ENCODE data around the gene GPR25.
A peak's percentile ranks its signal among the peaks of the same experiment; 100 is the strongest.

The GPR25 gene

DNA sequence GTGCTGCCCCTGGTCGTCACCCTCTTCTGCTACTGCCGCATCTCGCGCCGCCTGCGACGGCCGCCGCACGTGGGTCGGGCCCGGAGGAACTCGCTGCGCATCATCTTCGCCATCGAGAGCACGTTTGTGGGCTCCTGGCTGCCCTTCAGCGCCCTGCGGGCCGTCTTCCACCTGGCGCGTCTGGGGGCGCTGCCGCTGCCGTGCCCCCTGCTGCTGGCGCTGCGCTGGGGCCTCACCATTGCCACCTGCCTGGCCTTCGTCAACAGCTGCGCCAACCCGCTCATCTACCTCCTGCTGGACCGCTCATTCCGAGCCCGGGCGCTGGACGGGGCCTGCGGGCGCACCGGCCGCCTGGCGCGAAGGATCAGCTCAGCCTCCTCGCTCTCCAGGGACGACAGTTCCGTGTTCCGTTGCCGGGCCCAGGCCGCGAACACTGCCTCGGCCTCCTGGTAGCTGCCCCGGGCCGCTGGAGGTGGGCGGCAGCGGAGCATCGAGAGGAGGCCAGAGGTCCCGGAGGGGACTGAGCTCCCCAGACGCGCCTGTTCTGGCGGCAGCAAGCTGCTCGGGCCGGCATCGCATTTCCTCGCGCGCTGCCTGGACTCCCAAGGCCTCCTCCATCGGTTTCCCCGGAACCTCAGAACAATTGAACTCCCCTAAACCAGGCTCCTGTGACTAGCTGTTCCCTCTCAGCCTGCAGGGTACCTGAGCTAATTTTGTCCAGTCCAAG lies 1.1 kb downstream of the GPR25 start:
- no peak for DNase-seq

DNA sequence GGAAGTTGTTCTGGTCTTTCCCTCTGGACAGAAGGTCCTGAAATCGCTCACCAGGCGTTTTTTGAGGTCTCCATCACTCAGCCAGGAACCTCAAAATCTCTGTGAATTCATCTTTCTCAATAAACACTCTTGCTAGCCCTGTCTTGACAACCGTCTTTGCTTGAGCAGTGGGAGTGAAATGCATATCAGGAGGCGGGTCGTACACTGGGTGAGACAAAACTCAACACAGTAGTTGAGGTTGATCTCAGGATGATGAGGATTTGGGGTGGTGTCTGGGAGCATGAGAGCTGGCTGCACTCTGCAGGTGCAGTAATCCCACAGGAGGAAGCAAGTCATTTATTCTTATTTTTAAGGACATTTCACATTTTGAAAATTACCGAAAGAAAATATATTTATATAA lies 1.9 kb downstream of the GPR25 start:
- no peak for DNase-seq

DNA sequence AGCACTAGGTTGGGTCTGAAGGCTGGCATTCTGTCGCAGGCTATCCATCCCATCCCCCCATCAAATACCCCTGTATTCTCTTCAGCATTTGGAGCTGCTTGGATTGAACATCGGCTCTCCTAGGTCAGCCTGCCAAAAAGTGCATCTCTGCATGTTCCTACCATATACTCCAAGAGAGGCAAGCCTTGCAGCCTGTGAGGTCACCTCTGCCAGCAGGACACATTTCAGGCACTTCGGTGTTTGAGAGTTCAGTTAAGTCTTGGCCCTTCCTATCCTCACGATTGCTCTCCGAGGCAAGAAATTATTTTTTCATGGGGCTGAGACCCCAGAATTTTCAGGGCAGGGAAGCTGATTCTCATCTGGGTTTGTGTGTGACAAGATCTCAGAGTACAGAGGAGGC lies 2.6 kb downstream of the GPR25 start:
- no peak for DNase-seq

DNA sequence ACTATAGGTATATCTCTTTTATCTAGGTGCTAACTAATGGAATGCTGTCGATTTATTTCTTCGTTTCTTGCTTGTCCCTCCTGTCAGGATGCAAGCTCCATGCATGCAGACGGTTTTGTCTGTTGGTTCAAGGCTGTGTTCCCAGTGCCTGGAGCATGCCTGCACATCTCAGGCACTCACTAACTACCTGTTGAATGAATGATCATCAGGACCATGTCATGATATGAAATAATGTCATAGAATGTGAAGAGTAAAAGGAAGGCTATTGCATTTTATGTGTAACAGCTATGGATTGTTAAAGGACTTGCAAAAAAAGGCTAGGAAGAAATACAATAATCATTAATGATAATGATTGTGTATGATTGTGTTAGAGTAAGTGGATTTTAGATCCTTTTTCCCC lies 4.2 kb downstream of the GPR25 start:
- DNase-seq: no peak

DNA sequence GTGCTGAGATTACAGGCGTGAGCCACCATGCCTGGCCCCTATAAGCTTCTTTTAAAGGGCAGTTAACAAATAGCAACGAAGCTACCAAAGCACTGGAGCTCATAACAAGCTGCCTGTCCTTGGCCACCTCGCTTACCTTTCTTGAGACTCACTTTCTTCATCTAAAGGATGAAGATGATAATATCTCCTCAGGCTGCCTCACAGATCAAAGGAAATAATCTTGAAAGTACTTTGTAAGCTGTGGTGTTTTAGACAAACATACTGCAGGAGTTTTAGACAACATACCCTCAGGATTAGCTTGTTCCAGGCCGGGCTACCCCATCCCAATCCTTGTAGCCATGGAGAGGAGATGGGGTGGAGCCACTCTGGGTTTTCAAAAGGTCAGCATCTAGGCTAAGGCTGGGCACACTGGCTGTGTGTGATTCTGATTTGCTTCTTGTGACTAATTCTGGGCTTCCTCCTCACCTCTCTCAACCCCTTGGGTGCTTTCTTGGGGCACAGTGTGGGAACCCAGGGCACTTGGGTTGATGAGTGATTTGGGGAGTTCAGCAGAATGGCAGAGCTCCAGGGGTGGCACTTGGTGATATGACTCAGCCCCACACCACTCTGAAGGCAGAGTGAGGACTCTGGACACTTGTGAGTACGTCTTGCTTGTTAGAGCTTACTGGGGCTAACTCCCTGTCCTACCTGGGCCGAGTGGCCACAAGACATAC lies 5.2 kb downstream of the GPR25 start:
- no peak for DNase-seq

DNA sequence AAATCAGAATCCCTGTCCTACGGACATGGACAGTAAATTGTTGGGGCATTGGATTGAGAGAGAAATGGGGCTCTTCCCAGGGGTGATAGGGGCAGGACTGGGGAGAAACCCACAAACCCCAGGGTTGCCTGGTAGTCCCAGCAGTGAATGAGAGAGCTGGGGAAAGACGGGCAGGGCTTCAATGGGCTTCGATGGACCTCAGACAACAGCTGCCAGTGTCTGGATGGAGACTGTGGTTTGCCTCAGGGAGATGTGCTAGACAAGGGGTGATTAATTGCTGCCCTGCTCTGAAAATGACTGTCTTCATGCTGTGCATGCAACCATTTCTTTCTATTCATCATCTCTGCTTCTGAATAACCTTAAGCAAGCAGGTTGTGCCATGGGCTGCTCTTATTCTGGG lies 7.4 kb downstream of the GPR25 start:
- peak; percentile 89 for DNase-seq

DNA sequence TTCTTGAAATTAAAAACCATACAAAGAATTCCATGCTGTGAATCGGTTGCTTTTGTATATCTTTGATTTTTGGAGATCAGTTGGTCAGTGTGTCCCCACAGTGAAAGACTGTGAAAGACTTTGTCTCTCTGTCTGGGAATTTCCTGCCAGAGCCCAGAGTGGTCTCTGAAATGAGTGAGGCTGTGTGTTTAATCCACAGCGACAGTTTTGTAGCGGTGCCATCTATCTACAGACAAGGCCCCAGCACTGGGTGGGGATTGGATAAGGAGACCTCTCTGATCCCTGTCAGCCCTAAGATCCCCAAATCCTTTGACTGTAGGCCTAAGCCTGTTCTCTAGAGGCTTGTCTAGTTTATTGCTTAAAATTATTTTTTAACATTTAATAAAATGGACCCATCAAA lies 10.3 kb downstream of the GPR25 start:
- no peak for DNase-seq

DNA sequence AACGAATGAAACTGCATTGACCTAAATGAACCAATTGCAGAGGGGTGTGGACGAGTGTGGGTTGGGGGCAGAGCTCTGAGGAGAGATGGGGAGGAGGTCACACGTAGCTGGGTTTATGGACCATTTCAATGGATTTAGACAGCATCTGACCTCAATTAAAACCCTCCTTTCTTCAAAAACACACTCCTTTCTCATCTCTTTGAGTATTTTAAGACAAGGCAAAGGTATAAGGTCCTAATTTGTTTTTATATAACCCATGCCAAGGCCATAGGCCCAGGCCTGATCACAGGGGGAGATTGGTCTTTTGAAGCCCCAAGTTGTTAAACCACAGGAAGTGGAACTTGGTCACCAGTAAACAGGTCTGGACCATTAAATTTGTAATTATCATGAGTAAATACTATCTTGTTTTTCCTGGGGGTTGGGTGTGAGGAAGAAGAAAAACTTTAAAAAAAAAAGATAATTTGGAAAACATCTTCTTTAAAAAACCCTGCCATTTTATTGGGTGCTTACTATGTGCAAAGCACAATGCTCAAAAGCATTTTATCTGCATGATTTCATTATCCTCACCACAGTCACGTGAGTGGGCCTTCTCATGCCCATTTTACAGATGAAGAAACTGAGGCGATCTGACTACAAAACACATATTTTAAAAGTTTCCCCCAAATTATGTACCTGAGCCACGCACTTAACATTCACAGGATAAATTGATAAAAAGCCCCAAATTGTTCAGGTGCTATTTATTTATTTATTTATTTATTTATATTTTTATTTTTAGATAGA lies 13.0 kb downstream of the GPR25 start:
- DNase-seq: no peak

DNA sequence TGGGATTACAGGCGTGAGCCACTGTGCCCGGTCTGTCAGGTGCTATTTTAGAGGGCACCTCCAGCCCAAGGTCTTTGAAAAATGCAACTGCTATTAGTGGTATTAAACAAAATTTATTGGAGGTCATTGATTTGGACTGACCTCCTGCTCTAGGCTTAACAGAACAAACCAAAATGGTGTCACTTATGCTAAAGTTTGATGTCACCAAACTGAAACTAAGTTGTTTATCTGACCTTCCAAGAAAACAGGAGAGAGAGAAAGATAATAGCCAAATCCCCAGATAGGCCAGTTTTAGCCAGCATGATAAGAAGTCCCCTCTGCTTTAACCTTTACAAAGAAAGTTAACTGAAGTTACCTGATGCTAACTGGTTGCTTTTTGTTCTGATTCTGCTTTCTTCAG lies 13.8 kb downstream of the GPR25 start:
- DNase-seq: no peak

DNA sequence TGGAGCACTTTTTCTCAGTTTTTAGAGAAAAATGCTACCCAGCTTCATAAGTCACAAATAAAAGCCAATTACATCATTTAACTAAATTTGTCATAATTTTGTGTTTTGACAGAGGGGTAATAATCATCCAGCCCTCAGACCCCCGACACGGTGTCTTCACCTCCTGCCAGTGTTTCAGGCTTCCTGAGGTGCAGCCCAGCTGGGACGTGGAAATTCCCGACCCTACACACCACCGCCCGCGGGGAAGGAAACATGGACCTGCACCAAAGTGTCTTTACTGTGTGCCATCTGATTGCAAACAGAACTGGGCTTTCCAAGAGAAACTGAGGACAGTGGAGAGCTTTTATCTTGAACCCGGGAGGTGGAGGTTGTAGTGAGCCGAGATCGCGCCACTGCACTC lies 14.3 kb downstream of the GPR25 start:
- DNase-seq: peak; percentile 47

DNA sequence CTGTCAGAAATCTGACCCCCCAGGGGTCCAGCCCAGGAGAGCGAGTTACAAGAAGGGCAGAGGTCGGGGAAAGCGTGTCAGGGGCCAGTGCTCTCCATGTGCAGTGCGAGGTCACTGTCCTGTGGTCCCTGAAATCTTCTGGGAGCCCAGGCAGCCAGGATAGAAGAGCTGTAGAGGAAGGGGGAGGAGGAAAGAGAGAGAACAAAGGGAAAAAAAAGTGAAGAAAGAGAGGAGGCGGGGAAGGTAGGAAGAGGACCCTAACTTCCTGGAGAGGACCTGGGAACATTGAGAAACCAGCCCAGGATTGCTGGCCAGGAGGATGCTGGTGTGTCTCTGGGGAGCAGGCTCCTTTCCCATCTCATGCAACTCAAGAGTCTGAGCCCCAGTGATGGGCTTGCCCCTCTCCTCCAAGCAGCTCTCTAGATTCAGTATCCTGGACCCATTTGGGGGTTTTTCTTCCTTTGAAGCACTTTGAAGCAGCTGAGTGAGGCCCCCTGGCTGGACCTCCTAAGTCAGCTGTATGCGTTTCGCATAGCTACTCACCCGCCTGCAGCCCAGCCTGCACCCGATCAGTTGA lies 15.1 kb downstream of the GPR25 start:
- no peak for DNase-seq

DNA sequence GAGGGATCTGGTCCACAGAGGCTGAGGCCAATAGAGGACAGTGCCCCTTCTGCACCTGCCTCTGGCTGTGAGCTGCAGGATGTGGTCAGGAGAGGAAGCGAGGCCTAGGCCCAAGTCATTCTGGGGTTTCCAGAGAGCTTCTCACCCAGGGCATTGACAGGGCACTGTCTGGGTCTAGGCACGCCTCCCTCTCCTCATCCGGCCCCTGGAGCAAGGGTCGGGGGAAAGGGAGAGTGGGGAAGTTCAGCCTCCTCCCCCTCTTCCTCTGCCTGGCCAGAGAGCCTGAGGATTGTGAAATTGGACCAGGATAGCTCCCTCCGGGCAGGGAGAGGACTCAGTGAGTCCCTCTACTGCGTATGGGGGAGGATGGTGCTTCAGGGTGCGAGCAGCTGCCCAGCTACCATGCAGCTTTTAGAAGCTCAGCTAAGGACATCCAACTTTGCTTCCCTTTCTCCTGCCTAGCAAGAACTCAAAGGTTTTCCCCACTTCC lies 15.6 kb downstream of the GPR25 start:
- no peak for DNase-seq

DNA sequence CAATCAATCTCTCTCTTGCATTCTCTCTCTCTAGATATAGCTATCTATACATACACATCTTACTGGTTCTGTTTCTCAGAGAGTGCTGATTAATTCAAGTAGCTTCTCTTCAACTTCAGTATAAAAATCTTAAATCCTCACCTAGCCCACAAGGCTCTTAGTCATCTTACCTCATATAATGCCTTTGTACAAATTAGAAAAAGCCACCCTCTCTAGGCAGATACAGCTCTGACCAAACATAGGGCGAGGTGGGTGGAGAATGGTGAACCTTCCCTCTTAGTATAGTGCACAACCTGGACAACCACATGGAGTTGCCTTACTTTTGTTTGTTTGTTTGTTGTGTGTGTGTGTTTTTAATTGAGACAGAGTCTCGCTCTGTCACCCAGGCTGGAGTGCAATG lies 16.8 kb downstream of the GPR25 start:
- DNase-seq: no peak

DNA sequence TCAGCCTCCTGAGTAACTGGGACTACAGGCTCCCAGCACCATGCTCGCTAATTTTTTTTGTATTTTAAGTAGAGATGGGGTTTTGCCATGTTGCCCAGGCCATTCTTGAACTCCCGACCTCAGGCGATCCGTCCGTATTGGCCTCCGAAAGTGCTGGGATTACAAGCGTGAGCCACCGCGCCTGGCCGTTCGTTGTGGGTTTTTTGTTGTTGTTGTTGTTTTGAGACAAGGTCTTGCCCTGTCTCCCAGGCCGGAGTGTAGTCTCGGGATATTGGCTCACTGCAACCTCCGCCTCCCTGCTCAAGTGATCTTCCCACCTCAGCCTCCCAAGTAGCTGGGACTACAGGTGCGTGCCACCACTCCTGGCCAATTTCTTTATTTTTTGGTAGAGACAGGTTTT lies 17.2 kb downstream of the GPR25 start:
- no peak for DNase-seq

DNA sequence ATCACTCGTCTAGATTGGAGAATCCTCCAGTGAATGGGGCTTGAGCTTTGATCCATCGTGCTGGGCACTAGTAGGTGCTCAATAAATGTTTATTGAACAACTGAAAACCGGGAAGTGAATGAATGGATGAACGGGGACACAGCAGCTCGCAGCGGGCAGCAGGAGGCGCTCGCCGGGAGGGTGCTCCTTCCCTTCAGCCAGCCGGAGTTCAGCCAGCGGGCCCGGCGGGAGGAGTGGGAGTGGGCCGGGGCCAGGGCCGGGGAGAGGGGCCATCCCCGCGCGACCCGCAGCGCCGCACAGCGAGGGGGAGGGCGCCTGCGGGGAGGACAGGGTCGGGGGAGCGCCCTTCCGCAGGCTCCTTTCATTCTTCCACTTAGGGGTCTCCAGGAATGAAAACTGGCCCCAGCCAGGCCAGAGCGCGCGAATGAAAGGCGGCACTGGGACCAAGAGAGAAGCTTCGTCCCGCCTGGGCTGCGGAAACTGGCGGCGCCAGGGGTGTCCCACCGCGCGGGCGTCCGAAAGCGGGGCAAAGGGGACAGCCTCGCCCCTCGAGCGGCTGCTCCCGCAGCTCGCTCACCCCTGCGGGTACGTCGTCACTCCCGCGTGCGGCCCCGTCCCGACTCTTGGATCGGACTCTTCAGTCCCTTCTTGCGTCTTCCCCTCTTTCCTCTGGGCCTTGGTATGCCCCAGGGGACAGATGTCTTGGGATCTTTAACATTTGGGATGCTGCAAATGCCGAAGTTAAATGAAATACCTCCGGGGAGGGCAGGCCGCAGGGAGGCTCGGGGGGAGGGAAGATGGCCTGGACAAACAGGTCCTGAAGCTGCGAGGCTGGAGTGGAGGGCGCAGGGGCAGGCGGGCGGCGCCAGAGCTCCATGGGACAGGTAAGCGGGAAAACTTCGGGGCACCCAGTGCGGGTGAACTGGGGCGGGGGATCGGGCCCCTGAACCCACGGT lies 18.3 kb downstream of the GPR25 start:
- peak; percentile 57 for DNase-seq

DNA sequence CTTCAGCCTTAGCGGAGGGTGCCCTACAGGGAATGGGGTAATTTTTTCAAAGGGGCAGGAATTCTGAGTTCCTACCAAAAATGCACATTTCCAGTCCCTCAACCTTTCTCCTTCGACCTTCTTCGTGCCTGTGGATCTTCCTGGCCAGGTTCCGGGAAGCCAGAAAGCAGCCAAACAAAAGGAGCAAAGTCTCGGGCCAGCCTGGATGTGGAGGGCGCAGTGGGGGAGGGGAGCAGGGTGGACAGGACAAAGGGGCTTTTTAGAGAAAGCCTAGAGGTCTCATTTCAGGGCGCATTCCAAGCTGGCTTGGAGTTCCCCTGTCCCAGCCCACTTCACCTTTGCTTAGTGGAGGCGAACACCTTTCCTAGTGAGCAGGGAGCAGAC lies 19.0 kb downstream of the GPR25 start:
- DNase-seq: no peak

DNA sequence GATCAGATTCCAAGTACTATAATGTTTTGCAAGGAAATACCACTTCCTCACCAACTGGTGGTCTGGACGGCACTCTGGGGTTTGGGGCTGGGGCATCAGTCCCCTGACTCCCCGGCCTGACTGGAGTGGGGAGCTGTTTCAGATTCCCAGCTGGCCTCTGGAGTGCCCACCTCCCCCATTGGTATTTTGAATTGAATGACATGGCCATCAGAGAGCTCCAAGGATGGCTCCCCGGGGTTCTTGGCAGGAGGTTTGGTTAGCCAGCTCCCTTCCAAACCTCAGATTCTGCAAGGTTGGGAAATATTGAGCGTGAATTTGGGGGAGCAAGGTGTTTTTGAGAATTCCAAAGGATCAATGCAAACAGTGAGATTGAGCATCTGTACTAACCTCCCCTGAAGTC lies 19.8 kb downstream of the GPR25 start:
- no peak for DNase-seq

DNA sequence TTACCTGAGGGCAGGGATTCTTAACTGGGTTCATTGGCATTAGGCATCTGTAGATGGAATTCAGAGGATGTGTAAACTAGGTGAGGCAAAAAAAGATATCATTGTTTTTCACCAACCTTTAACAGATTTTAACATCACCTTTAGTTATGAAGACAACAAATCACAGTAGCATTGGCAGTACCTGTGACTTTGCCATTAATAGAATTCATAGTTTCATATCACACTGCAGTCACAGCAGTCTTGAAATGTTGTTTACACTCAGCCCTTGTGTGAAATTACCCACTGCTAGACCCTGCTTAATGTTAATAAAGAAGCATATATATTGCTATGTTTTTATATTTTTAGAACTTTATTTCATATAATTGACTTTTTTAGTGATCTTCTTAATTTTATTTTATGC lies 20.2 kb downstream of the GPR25 start:
- DNase-seq: no peak

DNA sequence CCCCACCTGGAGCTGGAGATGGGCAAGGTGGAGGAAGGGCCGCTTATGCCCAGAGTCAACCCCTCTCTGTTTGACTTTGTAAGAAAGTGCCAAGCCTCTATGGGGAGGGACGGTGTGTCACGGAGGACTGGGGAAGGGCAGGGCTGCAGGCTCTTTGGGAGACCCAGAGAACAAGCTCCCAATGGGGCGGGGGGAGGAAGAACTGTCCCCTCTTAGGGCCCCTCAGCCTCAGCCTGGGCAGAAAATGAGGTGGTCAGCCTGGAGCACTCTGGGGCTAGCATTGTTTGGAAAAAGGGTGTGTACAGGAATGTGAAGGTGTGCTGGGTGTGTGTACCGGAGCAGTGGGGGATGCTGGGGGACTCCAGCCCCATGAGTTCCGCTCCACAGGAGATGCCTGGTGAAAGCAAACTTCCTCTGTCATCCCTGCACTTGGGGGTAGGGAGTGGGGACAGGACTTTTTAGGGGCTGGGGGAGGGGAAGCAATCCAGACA lies 20.7 kb downstream of the GPR25 start:
- DNase-seq: no peak

DNA sequence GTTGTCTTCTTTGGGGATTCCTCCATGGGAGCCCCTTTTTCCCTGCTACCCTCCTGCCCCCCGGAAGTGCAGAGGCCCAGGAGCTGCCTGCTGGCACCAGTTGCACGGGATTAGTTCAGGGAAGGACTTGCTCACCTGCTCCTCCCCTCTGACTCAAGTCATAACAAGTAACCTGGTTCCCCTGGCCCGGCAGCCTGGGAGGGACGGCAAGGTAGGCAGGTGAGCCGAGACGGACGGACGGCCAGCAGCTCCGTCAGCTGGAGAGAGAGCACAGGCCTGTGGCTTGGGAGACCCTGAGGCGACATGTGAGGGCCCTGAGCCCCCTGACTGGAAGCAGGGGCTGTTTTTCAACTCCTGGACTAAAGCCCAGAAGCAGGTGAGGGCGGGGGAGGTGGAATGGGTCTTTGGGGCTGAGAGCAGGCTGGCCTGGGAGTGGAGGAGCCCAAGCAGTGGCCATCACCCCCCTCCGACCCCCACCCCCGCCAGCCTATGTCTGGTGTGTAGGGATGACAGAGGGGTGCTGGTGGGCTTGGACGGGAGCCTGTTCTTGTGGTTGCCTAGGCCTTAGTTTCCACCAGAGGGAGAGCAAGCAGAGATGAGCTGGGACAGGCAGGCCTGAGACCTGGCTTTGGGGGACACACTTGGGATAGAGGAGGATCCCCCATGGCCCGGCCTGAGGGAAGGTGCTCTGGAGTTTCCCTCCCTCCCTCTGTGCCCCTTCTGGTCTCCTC lies 22.1 kb downstream of the GPR25 start, which contains the start of gene INAVA:
TSS of gene INAVA (plus strand) at position 189 of the 731 bp plus-strand sequence. CDS start 3,501 bp downstream, outside the sequence.
- DNase-seq: no peak

DNA sequence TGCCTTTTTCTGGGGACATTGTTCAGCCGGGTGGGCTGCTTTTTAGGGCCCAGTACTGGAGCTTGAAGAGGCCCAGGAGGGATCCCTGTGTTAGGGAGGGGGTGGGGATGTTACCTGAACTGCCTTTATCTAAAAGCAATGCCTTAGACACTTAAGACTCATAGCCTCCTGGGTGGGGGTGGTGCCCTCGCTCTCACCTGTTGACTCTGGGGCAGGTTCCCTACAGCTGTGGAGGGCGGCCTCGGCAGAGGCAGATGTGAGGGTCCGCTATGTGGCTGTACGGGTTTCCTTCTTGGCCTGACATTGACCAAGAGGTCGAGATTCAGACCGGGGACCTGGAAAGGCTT lies 22.6 kb downstream of the GPR25 start:
- DNase-seq: no peak

Data from NCI-H69 (cell line).